Measurements from ENCODE around the gene LGI1. TPM values are rescaled to one million over a fixed set of nuclear protein-coding genes. Genes with fewer than 3 reads are reported as not detected.

Gene LGI1
- not detected in 2 replicates for polyA plus RNA-seq (2014; cell fraction: cytosol; rRNA removed)
- polyA plus RNA-seq (2014; cell fraction: nucleus; rRNA removed): 0.24 TPM in 1 of 2 replicates, not detected in the other

GRCh38 chr10:93757801-93758507, at the start of gene LGI1:
TSS of gene LGI1 (plus strand) at chr10:93757936. CDS start at chr10:93758145, 209 bp downstream.
- peak; percentile 20 for DNase-seq (ENCODE audit: low spot score)

- DNase-seq (ENCODE audit: low spot score): peak; percentile 78
Measured at GRCh38 chr10:93710333-93710909, 47.3 kb upstream of the LGI1 start.

GRCh38 chr10:93711891-93712290, 45.8 kb upstream of the LGI1 start:
- no peak for DNase-seq (ENCODE audit: low spot score)

- no peak for DNase-seq (ENCODE audit: low spot score)
Measured at GRCh38 chr10:93712593-93712992, 45.1 kb upstream of the LGI1 start.

- DNase-seq (ENCODE audit: low spot score): no peak
Measured at GRCh38 chr10:93715345-93715744, 42.4 kb upstream of the LGI1 start.

- no peak for DNase-seq (ENCODE audit: low spot score)
Measured at GRCh38 chr10:93716766-93717165, 41.0 kb upstream of the LGI1 start.

- DNase-seq (ENCODE audit: low spot score): no peak
Measured at GRCh38 chr10:93718937-93719725, 38.6 kb upstream of the LGI1 start.

- DNase-seq (ENCODE audit: low spot score): no peak
Measured at GRCh38 chr10:93719901-93720300, 37.8 kb upstream of the LGI1 start.

GRCh38 chr10:93722550-93722949, 35.2 kb upstream of the LGI1 start:
- no peak for DNase-seq (ENCODE audit: low spot score)

- no peak for DNase-seq (ENCODE audit: low spot score)
Measured at GRCh38 chr10:93723153-93723552, 34.6 kb upstream of the LGI1 start.

GRCh38 chr10:93726024-93726423, 31.7 kb upstream of the LGI1 start:
- DNase-seq (ENCODE audit: low spot score): no peak

GRCh38 chr10:93741367-93741766, 16.4 kb upstream of the LGI1 start:
- DNase-seq (ENCODE audit: low spot score): no peak

- DNase-seq (ENCODE audit: low spot score): no peak
Measured at GRCh38 chr10:93742633-93743349, 14.9 kb upstream of the LGI1 start.

- no peak for DNase-seq (ENCODE audit: low spot score)
Measured at GRCh38 chr10:93745408-93746065, 12.2 kb upstream of the LGI1 start.

GRCh38 chr10:93746844-93747284, 10.9 kb upstream of the LGI1 start:
- DNase-seq (ENCODE audit: low spot score): peak; percentile 11

GRCh38 chr10:93749218-93749799, 8.4 kb upstream of the LGI1 start:
- DNase-seq (ENCODE audit: low spot score): no peak

- no peak for DNase-seq (ENCODE audit: low spot score)
Measured at GRCh38 chr10:93751124-93751523, 6.6 kb upstream of the LGI1 start.

GRCh38 chr10:93751832-93752231, 5.9 kb upstream of the LGI1 start:
- peak; percentile 11 for DNase-seq (ENCODE audit: low spot score)

- DNase-seq (ENCODE audit: low spot score): no peak
Measured at GRCh38 chr10:93752761-93753160, 5.0 kb upstream of the LGI1 start.

- no peak for DNase-seq (ENCODE audit: low spot score)
Measured at GRCh38 chr10:93753621-93754250, 4.0 kb upstream of the LGI1 start.

All from SK-N-DZ (cell line).